ENCODE results near the gene PLEKHA5.

PLEKHA5 gene

DNA sequence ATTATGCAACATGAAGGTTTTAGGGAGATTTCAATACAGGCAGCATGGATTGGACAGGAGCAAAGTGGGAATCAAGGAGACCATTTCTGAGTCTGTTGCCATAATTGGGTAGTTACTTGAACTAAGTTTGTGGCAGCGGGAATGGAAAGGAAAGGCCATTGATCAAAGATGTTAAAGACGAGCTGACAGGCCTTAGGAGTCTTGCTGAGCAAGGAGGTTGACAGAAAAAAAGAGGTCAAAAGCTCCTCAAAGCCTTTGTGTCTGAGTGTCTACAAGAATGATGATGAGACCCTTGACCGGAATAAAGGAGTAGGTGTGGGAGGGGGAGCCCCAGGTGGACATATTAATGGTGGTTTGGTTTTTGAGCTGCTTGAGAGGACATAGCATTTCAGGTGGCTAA lies 9.4 kb downstream of the PLEKHA5 start:
- in situ Hi-C loops (cut with MboI; ENCODE audit: low sequenced_read_pairs, unreplicated experiment) = no loop called here
- TF ChIP-seq, protein P1, sequence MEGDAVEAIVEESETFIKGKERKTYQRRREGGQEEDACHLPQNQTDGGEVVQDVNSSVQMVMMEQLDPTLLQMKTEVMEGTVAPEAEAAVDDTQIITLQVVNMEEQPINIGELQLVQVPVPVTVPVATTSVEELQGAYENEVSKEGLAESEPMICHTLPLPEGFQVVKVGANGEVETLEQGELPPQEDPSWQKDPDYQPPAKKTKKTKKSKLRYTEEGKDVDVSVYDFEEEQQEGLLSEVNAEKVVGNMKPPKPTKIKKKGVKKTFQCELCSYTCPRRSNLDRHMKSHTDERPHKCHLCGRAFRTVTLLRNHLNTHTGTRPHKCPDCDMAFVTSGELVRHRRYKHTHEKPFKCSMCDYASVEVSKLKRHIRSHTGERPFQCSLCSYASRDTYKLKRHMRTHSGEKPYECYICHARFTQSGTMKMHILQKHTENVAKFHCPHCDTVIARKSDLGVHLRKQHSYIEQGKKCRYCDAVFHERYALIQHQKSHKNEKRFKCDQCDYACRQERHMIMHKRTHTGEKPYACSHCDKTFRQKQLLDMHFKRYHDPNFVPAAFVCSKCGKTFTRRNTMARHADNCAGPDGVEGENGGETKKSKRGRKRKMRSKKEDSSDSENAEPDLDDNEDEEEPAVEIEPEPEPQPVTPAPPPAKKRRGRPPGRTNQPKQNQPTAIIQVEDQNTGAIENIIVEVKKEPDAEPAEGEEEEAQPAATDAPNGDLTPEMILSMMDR (IDR thresholded peaks at IDR 0.05; ENCODE audit: borderline replicate concordance, control extremely low read depth, extremely low read depth, insufficient read depth, missing control alignments) = no peak
- DNase-seq (ENCODE audit: low spot score) = no peak

- in situ Hi-C loops (cut with MboI; ENCODE audit: low sequenced_read_pairs, unreplicated experiment) = no loop called here
- no peak for DNase-seq (ENCODE audit: low spot score)
- TF ChIP-seq, protein P1 (IDR thresholded peaks at IDR 0.05; ENCODE audit: borderline replicate concordance, control extremely low read depth, extremely low read depth, insufficient read depth, missing control alignments) = no peak
These were observed 10.2 kb downstream of the PLEKHA5 start for GRCh38 chr12:19139615-19140194.

DNA sequence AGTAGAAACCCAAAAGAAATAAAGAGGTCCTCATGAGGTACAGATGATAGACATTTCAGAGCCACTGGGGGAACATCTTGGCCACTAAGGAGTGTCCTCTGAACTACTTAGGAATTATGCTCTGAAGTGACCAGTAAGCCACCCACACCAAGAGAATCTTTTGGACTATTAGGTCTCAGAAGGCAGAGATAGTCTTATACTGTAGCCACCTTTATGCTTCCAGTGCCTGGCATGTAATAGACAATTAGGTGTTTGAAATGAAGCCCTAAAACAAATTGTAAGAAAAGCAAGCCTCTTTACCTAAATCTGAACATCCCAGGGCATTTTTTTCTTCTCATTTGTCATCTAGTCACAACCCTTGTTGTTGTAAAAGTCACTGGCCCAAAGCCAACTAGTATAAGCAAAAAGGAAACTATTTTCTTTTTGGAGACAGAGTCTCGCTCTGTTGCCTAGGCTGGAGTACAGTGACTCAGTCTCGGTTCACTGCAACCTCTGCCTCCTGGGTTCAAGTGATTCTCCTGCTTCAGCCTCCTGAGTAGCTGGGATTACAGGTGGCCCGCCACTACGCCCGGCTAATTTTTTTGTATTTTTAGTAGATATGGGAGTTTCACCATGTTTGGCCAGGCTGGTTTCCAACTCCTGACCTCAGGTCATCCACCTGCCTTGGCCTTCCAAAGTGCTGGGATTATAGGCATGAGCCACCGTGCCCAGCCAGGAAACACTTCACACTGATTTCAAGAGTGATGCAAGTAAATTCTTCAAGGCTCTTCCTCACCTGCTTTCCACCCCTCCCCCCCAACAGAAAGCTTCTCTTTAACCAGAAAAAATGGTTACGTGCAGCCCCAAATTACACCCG lies 11.1 kb downstream of the PLEKHA5 start:
- DNase-seq (ENCODE audit: low spot score) = no peak
- in situ Hi-C loops (cut with MboI; ENCODE audit: low sequenced_read_pairs, unreplicated experiment) = no loop called here
- TF ChIP-seq, protein P1 (IDR thresholded peaks at IDR 0.05; ENCODE audit: borderline replicate concordance, control extremely low read depth, extremely low read depth, insufficient read depth, missing control alignments) = no peak

DNA sequence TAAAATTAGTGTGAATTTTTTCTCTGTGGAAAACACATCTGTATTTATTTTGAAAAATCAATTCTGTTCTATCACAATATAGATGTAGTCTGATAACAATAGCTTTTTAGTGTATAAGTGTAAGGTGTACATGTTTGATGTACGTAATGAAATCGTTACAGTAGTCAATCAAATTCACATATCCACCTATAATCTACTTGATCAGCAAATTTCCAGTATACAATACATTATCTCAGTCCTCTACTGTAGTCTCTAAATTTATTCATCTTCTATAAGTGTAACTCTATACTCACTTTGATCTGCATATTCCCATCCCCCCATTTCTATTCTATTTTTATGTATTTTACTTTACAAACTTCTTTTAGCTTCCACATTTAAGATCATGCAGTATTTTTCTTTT lies 13.0 kb downstream of the PLEKHA5 start:
- TF ChIP-seq, protein P1 (IDR thresholded peaks at IDR 0.05; ENCODE audit: borderline replicate concordance, control extremely low read depth, extremely low read depth, insufficient read depth, missing control alignments) = no peak
- no peak for DNase-seq (ENCODE audit: low spot score)
- in situ Hi-C loops (cut with MboI; ENCODE audit: low sequenced_read_pairs, unreplicated experiment) = no loop called here

- TF ChIP-seq, protein P1 (IDR thresholded peaks at IDR 0.05; ENCODE audit: borderline replicate concordance, control extremely low read depth, extremely low read depth, insufficient read depth, missing control alignments) = no peak
- in situ Hi-C loops (cut with MboI; ENCODE audit: low sequenced_read_pairs, unreplicated experiment) = no loop called here
- DNase-seq (ENCODE audit: low spot score) = no peak
These were observed 14.8 kb downstream of the PLEKHA5 start for GRCh38 chr12:19144287-19144686.

DNA sequence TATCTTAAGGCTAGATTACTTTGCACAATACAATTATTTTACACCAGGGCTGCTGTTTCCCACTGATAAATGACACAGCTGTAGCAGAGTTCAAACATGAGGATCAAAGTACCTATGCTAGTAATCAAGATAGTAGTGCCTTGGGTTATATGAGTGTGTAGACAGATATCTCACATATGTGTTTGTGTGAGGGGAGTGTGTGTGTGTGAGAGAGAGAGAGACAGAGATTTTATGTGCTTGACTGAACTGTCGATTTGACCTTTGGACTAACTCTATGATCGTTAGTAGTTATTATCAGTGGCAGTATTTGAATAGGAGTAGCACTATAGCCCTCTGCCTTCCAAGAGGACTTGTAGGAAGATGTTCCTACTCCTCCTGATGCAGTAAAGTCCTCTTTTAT lies 15.5 kb downstream of the PLEKHA5 start:
- TF ChIP-seq, protein P1 (IDR thresholded peaks at IDR 0.05; ENCODE audit: borderline replicate concordance, control extremely low read depth, extremely low read depth, insufficient read depth, missing control alignments) = no peak
- in situ Hi-C loops (cut with MboI; ENCODE audit: low sequenced_read_pairs, unreplicated experiment) = no loop called here
- no peak for DNase-seq (ENCODE audit: low spot score)
